Ishikawa (cell line): Measurements from ENCODE around the gene WDR4.

Experiments
- CEBPB ChIP-seq: IDR thresholded peaks from 2 replicates; pipeline ENCODE4 v1.6.1; 2012
- CREB1 ChIP-seq: IDR thresholded peaks from 2 replicates; pipeline ENCODE4 v1.6.1; 2012; ENCODE audit warnings: low read depth
- EGR1 ChIP-seq: IDR thresholded peaks from 2 replicates; pipeline ENCODE4 v1.6.1; 2012
- EP300 ChIP-seq: IDR thresholded peaks from 2 replicates; pipeline ENCODE4 v1.6.1; 2012; ENCODE audit warnings: borderline replicate concordance
- FOXM1 ChIP-seq: IDR thresholded peaks from 2 replicates; pipeline ENCODE4 v1.6.1; 2012; ENCODE audit warnings: low read depth, borderline replicate concordance
- NFIC ChIP-seq: IDR thresholded peaks from 2 replicates; pipeline ENCODE4 v1.6.1; 2012
- RAD21 ChIP-seq: IDR thresholded peaks from 2 replicates; pipeline ENCODE4 v1.6.1; 2012; ENCODE audit warnings: low read depth
- TAF1 ChIP-seq: IDR thresholded peaks from 2 replicates; pipeline ENCODE4 v1.6.1; 2012; ENCODE audit warnings: low read depth, mild to moderate bottlenecking
- TCF12 ChIP-seq: IDR thresholded peaks from 2 replicates; pipeline ENCODE4 v1.6.1; 2012; ENCODE audit warnings: low read depth
- TEAD4 ChIP-seq: IDR thresholded peaks from 2 replicates; pipeline ENCODE4 v1.6.1; 2012
- YY1 ChIP-seq: IDR thresholded peaks from 2 replicates; pipeline ENCODE4 v1.6.1; 2012; ENCODE audit warnings: low read depth
- ZBTB7A ChIP-seq: IDR thresholded peaks from 2 replicates; pipeline ENCODE4 v1.6.1; 2012; ENCODE audit warnings: low read depth
- TF ChIP-seq, protein P1 (sequence below): IDR thresholded peaks from 2 replicates; pipeline ENCODE4 v1.6.1; 2012
- TF ChIP-seq, protein P2 (sequence below): IDR thresholded peaks from 2 replicates; pipeline ENCODE4 v1.6.1; 2012; ENCODE audit warnings: low read depth, mild to moderate bottlenecking
- TF ChIP-seq, protein P3 (sequence below): IDR thresholded peaks from 2 replicates; pipeline ENCODE4 v1.6.1; 2012

Gene WDR4

DNA sequence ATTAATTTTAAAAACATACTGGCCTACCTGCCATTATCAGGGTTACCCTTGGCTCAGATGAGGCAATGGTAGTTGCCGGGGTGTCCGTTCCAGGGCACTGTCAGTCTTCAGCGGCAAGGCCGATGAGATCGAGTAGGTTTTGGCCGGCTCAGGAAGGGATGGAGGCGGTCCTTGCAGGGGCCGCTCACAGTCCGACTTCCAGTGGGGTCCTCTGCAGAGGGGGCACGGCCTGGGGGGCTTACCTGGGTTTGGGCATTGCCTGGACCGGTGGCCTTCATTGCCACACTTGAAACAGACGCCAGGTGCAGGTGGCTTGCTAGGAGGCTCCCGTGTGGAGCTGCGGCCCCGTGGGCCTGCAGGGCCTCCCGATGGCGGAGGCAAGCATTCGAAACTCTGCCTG lies 43.6 kb upstream of the WDR4 start:
- TF ChIP-seq, protein P1, sequence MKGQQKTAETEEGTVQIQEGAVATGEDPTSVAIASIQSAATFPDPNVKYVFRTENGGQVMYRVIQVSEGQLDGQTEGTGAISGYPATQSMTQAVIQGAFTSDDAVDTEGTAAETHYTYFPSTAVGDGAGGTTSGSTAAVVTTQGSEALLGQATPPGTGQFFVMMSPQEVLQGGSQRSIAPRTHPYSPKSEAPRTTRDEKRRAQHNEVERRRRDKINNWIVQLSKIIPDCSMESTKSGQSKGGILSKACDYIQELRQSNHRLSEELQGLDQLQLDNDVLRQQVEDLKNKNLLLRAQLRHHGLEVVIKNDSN: no peak
- TF ChIP-seq CEBPB: no peak
- no peak for TF ChIP-seq EGR1
- 0 out of 2 replicates have a peak, but pooled peaks have one; percentile 7 for TF ChIP-seq ZBTB7A
- no peak for TF ChIP-seq RAD21

DNA sequence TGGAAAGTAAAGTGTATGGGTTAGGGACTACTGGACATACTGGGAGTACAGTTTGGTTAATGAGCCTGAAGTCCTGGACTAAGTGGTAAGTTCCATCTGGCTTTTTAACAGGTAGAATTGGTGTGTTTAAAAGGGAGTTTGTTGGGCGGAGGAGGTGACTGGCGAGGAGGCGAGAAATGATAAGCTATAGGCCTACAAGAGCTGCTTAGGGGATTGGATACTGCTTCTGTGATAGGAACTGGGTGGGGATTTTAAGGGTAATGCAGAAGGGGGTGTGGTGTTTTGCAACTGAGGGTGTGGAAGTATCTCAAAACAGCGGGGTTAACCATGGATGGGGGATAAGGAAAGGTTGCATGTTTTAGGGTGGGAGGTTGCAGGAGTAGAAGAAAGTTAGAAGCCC lies 42.6 kb upstream of the WDR4 start:
- TF ChIP-seq EGR1 (no peak), EP300 (no peak), CREB1 (no peak), ZBTB7A (no peak), RAD21 (no peak), TAF1 (no peak), YY1 (no peak), FOXM1 (no peak)
- TF ChIP-seq, protein P1: no peak
- TF ChIP-seq, protein P2, sequence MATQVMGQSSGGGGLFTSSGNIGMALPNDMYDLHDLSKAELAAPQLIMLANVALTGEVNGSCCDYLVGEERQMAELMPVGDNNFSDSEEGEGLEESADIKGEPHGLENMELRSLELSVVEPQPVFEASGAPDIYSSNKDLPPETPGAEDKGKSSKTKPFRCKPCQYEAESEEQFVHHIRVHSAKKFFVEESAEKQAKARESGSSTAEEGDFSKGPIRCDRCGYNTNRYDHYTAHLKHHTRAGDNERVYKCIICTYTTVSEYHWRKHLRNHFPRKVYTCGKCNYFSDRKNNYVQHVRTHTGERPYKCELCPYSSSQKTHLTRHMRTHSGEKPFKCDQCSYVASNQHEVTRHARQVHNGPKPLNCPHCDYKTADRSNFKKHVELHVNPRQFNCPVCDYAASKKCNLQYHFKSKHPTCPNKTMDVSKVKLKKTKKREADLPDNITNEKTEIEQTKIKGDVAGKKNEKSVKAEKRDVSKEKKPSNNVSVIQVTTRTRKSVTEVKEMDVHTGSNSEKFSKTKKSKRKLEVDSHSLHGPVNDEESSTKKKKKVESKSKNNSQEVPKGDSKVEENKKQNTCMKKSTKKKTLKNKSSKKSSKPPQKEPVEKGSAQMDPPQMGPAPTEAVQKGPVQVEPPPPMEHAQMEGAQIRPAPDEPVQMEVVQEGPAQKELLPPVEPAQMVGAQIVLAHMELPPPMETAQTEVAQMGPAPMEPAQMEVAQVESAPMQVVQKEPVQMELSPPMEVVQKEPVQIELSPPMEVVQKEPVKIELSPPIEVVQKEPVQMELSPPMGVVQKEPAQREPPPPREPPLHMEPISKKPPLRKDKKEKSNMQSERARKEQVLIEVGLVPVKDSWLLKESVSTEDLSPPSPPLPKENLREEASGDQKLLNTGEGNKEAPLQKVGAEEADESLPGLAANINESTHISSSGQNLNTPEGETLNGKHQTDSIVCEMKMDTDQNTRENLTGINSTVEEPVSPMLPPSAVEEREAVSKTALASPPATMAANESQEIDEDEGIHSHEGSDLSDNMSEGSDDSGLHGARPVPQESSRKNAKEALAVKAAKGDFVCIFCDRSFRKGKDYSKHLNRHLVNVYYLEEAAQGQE: no peak

DNA sequence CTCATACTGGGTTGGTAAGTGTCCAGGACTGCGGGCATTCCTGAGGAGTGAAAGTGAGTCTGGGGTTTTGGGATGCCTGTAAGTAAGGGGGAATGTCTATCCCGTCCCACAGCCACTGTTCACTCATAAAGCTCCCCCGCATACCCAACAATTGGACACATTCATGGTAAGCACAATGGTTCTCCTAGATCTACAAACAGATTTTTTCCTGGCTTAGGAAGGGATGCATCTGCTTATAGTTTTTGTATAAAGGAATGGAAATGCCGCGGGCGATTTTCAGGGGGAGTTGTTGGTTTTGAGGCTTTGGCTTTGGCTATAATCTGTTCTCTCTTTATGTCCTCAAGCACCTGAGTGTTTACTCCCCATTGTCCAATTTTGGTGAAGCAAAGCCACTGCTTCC lies 39.0 kb upstream of the WDR4 start:
- no peak for TF ChIP-seq CEBPB
- TF ChIP-seq, protein P3, sequence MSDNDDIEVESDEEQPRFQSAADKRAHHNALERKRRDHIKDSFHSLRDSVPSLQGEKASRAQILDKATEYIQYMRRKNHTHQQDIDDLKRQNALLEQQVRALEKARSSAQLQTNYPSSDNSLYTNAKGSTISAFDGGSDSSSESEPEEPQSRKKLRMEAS: no peak
- TF ChIP-seq CREB1: no peak
- TF ChIP-seq FOXM1: no peak
- TF ChIP-seq EP300: no peak
- no peak for TF ChIP-seq TCF12
- no peak for TF ChIP-seq EGR1
- no peak for TF ChIP-seq ZBTB7A
- TF ChIP-seq YY1: no peak
- TF ChIP-seq, protein P1: no peak
- TF ChIP-seq, protein P2: no peak
- no peak for TF ChIP-seq NFIC
- TF ChIP-seq TAF1: no peak
- TF ChIP-seq TEAD4: no peak
- TF ChIP-seq RAD21: no peak

DNA sequence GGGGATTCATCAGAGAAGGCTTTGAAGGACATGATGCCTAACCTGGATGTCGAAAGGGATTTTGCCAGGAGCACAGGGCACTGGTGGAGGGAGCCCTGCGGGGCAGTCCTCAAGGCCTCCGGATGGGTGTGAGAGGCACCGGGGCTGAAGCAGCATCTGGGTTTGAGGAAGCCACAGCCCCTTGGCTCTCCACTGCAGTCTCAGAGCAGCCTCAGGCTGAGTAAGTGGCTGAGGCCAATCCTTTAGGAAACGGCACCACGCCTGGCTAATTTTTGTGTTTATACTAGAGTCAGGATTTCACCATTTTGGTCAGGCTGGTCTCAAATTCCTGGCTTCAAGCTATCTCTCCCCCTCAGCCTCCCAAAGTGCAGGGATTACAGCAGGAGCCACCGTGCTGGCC lies 34.1 kb upstream of the WDR4 start:
- TF ChIP-seq CREB1 (no peak), RAD21 (no peak), EGR1 (no peak), FOXM1 (no peak), NFIC (no peak), EP300 (no peak), ZBTB7A (no peak), CEBPB (no peak), TAF1 (no peak), TCF12 (no peak), TEAD4 (no peak)
- TF ChIP-seq, protein P1: no peak

DNA sequence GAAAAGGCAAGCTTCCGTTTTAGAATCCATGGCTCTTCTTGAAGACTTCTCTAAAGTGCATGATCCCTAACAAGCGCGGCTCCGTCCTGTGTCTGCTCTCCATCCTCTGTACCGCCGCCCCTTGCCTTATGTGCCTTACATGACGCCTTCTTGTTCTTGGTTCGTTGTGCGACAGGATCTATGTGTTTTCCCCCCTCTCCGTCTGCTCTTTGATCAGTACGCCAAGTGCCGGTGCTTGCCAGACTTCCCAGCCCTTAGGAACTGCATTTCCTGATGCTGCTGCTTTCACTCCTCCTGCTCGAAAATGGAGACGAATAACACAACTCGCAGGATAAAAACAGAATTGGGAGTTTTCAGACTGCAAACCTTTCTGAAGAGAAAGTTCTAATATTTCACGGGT lies 26.9 kb upstream of the WDR4 start:
- TF ChIP-seq, protein P2: no peak
- TF ChIP-seq CEBPB (no peak), EGR1 (no peak), ZBTB7A (no peak), EP300 (no peak), FOXM1 (no peak), CREB1 (no peak), NFIC (no peak), RAD21 (no peak)
- TF ChIP-seq, protein P3: no peak
